ENCODE results near the gene CEP89.
"Not testable (repeated sequence)": the region's sequence is repeated elsewhere in the genome, so short reads cannot be mapped to it uniquely, and the experiment has no call there.

The CEP89 gene

DNA sequence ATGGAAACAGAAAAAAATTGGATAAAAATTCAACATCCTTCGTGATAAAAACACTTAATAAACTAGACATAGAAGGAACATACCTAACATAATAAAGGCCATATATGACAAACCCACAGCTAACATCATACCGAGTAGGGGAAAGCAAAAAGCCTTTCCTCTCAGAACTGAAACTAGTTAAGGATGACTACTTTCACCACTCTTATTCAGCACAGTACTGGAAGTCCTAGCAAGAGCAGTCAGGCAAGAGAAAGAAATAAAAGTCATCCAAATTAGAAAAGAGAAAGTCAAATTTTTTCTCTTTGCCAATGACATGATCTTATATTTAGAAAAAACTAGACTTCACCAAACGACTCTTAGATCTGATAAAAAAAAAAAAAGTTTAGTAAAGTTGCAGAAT lies 76.4 kb downstream of the CEP89 start:
- no peak for DNase-seq (ENCODE audit: low read depth)

DNA sequence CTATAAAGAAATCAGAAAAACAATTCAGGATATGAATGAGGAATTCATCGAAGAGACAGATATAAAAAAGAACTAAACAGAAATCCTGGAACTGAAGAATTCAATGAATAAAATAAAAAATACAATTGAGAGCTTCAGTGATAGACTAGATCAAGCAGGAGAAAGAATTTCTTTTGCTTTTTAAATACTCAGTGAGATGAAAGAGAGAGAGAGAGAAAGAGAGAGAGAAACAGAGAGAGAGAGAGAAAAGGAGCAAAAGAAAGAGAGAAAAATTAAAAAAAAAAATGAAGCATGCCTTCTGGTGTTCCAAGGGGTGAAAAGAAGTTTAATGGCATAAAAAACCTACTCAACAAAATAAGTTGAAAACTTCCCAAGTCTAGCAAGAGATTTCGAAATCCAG lies 80.1 kb downstream of the CEP89 start:
- DNase-seq (ENCODE audit: low read depth): no peak

DNA sequence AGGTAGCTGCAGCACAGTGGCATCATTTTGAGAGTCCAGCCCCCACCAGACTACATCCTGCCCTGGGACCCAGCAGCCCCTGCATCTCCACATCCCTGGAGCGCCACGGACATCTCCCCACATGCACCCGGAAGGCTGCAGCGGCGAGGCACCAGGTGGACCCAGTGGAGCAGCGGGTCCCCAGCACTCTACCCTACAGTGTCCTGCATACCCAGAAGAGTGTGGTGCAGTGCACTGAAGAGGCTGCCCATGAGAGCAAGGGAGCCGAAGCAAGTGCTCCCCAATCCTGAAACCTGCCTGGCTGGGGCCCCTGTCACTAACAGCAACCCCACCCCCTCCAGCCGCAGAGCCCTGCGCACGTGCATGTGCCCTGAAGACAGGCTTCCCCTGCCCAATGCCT lies 80.9 kb downstream of the CEP89 start:
- no peak for DNase-seq (ENCODE audit: low read depth)

DNA sequence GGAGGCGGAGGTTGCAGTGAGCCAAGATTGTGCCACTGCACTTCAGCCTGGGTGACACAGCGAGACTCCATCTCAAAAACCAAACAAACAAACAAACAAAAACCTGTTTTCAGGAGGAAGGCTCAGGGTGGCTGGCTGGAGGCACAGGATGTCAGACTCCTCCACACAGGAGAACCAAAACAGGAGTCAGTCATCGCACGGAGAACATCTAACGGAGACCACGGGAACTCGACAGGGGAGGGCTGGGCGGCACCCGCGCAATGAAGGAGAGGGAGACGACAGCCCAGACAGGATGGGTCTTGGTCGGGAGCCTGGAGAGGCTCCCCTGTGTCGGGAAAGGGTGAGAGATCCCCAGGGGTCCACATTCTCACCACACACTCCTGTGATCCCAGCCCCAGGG lies 81.4 kb downstream of the CEP89 start:
- no peak for DNase-seq (ENCODE audit: low read depth)

DNA sequence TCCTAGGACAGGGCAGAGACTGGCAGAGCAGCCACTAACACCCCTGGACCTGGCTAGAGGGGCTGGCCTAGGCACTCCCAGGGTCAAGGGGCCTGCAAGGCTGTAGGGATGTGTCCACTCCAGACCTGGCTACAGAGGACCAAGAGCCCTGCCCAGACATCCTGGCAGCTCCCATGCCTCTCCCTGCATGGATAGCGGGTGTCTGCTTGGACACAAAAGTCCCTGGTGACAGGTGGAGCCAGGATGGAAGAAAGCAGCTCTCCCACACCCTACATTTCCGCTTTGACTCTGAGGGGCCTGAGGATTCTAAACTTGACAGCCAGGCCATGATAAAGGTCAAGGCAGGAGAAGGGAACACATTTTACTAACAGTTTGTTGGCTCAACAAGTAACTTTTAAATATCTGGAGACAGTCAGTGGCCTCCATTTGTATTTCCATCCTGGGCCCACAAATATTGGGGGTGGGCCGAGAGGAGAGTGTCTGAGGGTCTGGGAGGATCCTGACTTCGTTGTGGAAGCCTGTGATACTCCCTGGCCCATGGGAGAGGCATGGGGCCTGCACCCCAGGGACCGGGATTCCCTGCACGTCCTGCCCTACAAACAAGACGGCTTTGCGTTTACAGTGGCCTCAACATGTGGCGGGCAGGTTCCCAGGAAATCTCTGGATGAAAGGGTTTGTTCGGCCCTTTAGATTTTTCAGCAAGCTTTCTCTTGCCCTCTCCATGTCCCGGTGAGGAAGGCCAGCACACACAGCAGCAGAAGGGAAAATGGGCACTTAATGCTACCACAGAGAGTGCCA lies 82.4 kb downstream of the CEP89 start:
- DNase-seq (ENCODE audit: low read depth): no peak

DNA sequence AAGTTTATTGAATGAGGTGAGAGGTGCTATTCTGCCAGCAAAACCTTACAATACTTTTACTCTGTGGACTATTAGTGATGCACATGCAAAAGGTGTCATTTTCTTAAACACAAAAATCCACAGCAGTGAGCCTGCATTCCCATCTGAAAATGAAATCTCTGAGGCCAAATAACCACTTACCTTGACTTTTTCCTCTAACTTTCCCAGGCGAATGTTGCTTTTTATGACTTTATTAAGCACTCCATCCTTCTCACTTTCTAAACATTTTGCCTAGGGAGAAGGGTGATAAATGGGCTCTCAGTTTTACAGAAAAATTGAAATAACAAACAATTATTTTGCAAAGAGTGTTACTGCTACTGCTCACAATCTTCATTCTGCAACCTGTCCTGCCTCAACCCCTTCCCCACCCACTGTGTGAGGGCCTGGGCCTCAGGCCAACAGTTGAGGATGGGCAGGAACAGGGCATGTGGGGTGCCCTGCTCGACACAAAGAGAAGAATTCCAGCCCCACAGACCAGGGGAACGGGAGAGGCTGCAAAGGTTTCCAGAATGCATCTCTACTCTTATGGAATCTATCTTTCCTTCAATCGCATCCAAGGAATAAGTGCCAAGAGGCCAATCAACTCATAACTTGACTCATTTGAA lies 84.1 kb downstream of the CEP89 start:
- no peak for DNase-seq (ENCODE audit: low read depth)

DNA sequence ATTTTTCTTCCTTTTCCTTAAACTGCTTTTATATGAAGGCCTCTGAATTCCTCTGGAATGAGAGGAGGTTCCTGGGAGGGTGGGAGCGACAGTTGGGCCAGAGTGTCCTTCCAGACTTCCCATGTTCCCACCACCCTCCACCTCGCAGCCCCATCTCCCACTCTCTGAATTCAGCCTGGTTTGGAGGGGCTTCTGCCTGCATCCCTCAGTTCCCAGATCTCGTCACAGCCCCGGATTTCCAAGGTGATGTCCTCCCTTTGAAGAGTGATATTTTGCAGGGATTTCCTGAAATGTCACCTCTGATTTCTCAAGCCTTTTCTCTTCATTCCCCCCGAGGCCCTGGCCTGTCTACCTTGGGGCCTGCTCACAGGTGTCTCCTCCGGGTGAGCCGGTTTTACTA lies 85.5 kb downstream of the CEP89 start:
- no peak for DNase-seq (ENCODE audit: low read depth)

DNA sequence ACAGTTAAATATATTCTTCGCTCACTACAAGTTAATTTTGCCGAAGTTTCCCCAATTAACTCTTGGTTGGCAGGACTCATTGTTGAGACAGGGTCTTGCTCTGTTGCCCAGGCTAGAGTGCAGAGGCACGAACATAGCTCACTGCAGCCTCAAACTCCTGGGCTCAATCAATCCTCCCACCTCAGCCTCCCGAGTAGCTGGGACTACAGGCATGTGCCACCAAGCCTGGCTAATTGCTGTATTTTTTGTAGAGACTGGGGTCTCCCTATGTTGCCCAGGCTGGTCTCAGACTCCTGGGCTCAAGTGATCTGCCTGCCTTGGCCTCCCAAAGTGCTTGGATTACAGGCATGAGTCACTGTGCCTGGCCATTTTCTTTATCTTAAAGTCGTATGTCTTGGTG lies 86.5 kb downstream of the CEP89 start:
- DNase-seq (ENCODE audit: low read depth): not testable (repeated sequence)

DNA sequence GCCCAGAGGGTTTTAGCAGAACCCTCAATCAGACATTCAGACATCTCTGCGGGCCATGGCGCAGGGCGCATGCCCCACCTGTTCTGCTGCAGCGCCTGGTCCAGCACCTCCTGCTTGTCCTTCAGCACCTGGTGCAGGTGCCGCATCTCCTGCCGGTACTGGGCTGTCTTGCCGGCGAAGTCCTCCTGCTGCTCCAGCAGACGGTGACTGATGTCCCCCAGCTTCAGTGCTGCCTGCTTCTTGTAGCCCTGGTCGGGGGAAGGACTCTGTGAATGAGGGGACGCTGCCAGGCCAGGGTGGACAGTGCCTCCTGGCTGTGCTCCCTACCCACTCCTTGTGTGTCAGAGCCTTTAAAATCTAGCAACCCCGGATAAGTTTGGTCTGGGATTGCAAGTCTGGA lies 90.0 kb downstream of the CEP89 start:
- no peak for DNase-seq (ENCODE audit: low read depth)

DNA sequence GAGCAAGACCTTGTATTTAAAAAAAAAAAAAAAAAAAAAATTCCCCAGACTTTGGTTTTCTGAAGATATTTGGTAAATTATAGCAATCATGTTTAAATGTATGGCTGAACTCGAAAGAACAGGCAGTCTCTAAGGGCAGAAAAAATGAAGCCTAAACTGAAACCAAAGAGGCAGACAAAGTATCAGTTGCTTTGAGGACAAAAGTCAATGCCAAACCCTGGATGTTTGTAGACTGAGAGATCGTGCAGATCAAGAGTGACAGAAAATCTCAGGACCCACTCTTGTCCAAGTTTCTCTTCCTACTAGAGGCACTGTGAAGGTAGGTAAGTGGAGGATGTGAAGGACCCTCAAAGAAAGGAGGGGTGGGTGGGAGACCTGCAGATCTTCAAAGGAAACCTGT lies 91.1 kb downstream of the CEP89 start:
- DNase-seq (ENCODE audit: low read depth): no peak

DNA sequence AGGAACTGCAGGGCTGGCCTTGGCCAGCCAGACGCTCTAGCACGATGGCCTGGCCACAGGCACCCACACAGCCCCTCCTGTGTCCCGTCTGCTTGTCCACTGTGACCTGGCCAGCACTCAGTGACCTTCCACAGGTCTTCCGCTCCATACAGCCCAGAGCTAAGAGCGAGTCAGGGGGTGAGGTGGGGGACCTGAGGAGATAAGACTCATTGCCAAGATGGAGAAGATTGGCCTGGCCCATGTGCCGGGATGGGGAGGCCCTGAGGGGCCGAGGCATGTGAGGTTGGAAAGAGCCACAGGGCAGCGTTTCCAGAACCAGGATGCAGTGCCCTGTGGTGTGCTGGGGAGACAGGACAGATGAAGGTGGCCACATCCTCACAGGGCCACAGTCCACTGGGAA lies 92.0 kb downstream of the CEP89 start:
- DNase-seq (ENCODE audit: low read depth): no peak

DNA sequence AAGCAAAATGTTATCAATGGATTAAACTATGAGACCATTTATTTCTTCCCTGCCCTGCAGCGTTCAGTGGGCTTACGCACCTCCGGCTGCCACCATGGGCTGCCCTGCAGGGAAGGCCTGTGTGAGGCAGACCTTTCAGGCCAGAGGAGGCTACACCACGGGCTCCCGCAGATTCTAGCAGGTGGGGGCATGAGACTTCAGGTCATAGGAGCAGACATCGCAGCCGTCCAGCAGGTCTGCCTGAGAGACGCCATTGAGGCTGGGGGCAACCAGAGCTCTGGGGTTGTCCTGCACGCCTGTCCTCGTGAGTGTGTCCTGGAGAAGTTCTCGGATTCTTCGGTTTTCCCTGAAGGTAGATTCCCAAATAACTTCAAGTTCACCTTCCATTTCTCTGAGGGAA lies 92.8 kb downstream of the CEP89 start:
- no peak for DNase-seq (ENCODE audit: low read depth)

DNA sequence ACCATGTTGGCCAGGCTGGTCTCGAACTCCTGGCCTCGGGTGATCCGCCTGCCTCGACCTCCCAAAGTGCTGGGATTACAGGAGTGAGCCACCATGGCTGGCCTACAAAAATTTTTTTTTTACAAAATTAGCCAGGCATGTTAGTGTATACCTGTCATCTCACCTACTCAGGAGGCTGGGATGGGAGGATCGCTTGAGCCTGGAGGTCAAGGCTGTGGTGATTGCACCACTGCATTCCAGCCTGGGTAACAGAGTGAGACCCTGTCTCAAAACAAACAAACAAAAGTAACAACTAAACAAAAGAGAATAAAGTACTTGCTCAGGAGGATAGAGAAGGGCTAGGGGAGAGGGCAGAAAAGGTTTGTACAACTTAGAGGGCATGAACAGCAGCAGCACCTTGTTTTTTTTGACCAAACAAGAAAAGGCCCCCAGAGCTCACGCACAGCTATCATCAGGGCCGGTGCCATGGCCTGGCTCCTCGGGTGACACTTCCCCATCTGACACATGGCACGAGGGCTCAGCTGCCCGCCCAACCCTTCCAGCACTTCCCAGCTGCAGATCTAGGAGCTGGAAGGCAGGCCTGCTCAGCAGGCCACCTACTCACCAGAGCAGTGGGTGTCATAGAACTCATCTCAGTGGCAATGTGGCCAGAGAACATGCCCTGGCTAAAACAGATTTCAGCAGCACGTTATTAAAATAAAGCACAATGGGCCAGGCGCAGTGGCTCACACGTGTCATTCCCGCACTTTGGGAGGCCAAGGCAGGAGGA lies 93.6 kb downstream of the CEP89 start:
- no peak for DNase-seq (ENCODE audit: low read depth)

DNA sequence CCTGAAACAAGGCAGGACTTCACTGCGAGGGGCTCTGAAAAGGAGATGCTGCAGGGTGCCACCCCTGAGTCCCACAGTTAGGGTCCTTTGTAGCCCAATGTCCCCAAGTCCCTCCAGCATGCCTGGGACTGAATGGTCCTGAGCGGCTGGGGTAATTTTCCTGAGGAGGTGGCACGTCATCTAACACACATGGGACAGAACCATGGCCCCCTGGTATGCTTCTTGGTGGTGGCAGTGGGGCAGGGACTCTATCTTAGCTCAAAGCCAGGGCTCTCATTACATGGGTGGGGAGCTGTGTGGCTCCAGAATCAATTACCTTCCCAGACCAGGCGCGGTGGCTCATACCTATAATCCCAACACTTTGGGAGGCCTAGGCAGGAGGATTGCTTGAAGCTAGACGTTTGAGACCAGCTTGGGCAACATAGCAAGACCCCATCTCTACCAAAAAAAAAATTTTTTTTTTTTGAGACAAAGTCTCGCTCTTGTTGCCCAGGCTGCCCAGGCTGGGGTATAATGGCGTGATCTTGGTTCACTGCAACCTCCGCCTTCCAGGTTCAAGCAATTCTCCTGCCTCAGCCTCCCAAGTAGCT lies 94.3 kb downstream of the CEP89 start:
- DNase-seq (ENCODE audit: low read depth): no peak

DNA sequence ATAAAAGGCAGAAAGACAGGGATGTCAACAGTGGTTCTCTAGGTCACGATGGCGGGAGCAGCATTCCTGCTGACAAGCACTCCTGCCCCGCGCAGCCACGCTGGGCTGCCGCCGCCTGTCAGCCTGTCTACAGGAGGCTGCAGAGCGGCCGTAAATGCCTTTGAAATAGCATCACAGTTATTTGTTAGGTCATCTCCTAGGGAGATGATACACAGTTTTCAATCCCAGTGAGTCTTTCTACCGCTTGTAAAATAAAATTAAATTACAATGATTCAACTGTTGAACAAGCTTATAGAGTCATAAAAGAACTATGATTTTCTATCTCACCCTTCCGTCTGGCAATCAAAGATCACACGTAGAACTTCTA lies 94.9 kb downstream of the CEP89 start:
- no peak for DNase-seq (ENCODE audit: low read depth)

DNA sequence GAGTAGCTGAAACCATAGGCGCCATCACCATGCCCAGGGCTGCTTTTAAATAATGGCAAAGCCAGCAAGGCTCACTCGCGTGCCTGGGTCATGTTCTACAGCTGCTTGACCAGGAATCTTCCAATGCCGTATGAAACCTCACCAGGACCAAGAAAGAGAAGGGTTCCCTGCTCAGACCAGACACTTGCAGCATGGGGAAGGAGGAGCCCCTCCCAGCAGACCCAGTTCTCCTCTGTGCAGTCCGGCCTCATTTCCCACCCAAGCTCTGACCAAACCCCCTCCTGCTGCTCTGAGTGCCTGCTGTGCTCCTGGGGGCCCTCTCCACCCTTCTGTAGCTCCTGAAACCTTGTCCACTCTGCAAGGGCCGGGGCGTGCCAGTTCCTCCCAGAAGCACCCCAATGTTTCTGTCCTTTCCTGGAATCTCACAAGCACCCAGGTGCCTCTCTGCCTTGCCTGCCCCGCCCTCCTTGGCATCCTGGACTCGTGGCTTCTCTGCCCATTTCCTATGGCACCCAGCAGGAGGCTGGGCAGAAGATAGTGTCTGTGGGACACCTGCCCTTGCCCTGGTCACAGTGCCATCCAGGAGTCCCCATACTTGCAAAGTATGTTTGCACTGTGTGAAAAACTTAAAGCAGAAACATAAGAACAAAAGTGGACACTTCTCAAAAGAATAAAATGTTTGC lies 95.4 kb downstream of the CEP89 start:
- DNase-seq (ENCODE audit: low read depth): no peak

DNA sequence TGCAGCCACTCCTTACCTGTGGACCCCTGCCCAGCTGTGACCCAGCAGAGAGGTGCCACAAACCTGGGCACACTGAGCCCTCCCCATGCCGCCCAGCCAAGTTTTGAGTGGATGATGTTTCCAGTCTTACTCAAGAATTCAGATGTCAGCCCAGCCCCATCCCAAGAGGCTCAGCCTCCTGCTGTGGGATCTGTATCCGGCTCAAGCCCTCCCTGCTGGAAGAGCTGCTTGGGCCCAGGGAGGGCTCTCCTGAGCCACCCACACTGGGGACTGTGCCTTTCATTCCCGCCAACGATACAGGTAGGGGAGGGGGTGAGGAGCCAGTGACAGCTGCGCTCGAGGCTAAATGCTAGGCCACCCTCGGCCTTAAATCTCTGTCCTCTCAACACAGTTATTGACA lies 96.3 kb downstream of the CEP89 start:
- DNase-seq (ENCODE audit: low read depth): no peak

DNA sequence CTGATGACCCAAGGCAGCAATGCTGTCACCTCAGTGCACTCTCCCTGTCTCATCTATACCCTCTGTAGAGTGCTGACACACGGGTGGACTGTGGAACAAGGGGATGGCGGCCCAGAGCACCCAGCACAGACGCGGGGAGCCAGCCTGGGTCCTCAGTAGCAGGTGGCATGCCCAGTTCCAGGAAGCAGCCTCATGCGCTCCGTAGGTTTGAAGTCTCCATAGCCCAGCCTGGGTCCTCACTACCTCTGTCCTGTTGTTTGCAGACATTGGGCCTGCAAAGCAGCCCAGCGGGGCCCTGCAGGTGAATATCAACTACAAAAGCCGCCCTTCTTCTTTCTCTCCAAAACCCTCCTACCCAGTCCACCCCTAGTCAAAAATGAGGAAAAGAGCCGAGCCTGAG lies 97.2 kb downstream of the CEP89 start:
- no peak for DNase-seq (ENCODE audit: low read depth)

DNA sequence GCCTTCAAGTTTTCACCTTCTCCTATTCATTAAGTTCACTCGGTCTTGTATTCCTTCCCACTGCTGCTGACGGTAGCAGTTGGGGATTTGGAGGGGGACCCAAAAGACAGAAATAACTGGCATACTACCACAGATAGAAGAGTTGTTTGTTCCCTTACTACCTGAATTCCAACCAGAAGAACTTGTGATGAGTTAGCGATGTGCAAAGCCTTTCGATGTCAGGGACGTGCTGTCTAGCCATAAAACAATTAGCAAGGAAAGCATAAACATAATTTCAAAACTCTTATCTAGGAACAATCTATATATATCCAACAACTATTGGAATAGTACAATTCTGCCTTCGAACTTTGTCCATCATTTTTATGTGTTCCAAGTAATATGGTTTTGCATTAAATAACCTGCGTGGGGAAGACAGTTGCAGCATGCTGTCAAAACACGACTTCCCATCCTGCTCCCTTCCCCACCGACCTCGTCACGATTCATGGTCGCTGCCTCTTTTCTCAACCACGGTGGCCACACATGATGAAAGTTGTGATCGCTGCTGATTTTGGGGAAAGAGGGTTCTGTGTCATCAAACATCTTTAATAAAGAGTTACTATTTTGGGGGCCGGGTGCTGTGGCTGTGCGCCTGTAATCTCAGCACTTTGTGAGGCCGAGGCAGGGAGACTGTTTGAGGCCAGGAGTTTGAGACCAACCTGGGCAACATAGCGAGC lies 98.4 kb downstream of the CEP89 start:
- DNase-seq (ENCODE audit: low read depth): no peak

DNA sequence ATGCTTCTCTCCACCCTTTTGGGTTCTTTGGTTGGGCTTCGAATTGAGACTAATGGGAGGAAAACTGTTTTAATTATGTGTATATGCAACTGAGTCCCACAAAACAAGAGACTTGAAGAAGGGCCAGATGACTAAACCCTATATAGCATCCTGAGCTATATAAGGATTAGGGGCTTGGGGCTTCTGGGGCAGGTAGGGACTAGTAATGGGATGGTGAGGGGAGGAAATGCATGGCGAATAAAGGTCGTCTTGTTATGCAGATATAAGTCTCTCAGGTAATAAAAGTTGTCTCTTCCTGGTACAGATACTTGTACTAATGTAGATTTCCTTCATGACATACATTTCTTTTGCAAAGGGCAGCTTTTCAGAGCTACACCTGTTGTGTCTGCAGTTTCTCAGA lies 99.4 kb downstream of the CEP89 start:
- DNase-seq (ENCODE audit: low read depth): no peak

DNA sequence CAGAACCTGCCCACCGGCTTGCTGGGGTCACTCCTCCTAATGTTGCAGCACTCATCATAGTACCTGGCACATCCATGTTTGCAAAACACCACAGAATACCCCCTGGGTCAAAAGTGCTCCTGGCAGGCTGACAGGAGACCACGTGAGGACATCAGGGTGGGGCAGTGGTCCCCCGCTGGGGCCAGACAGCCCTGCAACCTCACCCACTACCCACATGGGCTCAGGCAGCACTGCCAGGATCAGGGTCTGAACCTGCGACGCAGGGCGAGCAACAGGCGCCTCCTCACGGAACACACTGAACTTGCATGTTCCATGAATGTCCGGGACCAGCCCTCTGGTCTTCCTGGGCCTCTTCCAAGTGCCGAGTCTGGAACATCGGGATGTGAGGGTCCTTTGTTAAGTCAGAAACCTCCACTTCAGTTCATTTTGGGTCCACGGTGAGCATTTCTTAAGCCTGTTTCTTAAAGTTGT lies 100.7 kb downstream of the CEP89 start:
- DNase-seq (ENCODE audit: low read depth): no peak
